ENCODE data around the gene LRMDA.

Gene LRMDA

GRCh38 chr10:75433216-75433615, 1.8 kb downstream of the LRMDA start:
- no peaks in the 10 kb centered on the region for H3K9me3 ChIP-seq (ENCODE audit: insufficient read depth, low read depth, low read length)
- no peaks in the 10 kb centered on the region for H3K27me3 ChIP-seq (ENCODE audit: insufficient read depth, low read length, poor library complexity, severe bottlenecking)
- H2AFZ ChIP-seq (ENCODE audit: low read length) = no peak overlapping the region
- no peaks in the 10 kb centered on the region for H3K9me2 ChIP-seq (replicated peaks; ENCODE audit: low read depth, low read length)
- no peaks in the 10 kb centered on the region for H3F3A ChIP-seq (ENCODE audit: low read depth)
- no peak overlapping the region for H3K4me2 ChIP-seq (ENCODE audit: low read depth, low read length, poor library complexity, severe bottlenecking)
- no peak overlapping the region for H3K9ac ChIP-seq (ENCODE audit: low read depth, low read length, poor library complexity, severe bottlenecking)
- no peak overlapping the region for H3K4me3 ChIP-seq (ENCODE audit: low read length, poor library complexity, severe bottlenecking)
- TF ChIP-seq CTCF (conservative IDR thresholded peaks at IDR 0.05; ENCODE audit: low read length) = no peak
- no peak for TF ChIP-seq EZH2phosphoT487 (IDR thresholded peaks at IDR 0.05; ENCODE audit: borderline replicate concordance)
- no peaks in the 10 kb centered on the region for H3K36me3 ChIP-seq (ENCODE audit: insufficient read depth, low read length)
- no peaks in the 10 kb centered on the region for H3K79me2 ChIP-seq (ENCODE audit: insufficient read depth, low read length)
- H3K4me1 ChIP-seq (ENCODE audit: insufficient read depth, low read length, poor library complexity, severe bottlenecking) = no peaks in the 10 kb centered on the region
- H4K20me1 ChIP-seq (ENCODE audit: insufficient read depth, low read length, poor library complexity, severe bottlenecking) = no peaks in the 10 kb centered on the region

DNA sequence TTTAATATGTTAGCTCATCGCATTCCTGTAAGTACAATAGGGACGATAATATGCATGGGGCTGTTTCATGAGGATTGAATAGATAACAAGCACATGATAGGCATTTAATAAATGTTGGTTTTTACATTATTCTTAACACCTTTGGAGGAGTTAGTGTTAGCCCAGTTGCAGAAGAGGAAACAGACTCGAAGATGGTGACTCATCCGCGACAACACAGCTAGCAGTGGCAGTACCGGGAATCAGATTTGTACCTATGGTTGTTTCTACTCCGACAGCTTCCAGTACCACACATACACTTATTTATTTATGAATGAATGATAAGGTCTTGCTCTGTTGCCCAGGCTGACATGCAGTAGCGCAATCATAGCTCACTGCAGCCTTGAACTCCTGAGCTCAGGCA, 2.9 kb downstream of the LRMDA start:
- Histone ChIP-seq H3K36me3 (ENCODE audit: insufficient read depth, low read length) (no peaks in the 10 kb centered on the region), H3K9me3 (ENCODE audit: insufficient read depth, low read depth, low read length) (no peaks in the 10 kb centered on the region), H3K4me1 (ENCODE audit: insufficient read depth, low read length, poor library complexity, severe bottlenecking) (no peaks in the 10 kb centered on the region), H3K9ac (ENCODE audit: low read depth, low read length, poor library complexity, severe bottlenecking) (no peak overlapping the region), H3K79me2 (ENCODE audit: insufficient read depth, low read length) (no peaks in the 10 kb centered on the region), H2AFZ (ENCODE audit: low read length) (no peak overlapping the region), H3K9me2 (replicated peaks; ENCODE audit: low read depth, low read length) (no peaks in the 10 kb centered on the region), H3K4me2 (ENCODE audit: low read depth, low read length, poor library complexity, severe bottlenecking) (no peak overlapping the region), H3K4me3 (ENCODE audit: low read length, poor library complexity, severe bottlenecking) (no peak overlapping the region), H4K20me1 (ENCODE audit: insufficient read depth, low read length, poor library complexity, severe bottlenecking) (no peaks in the 10 kb centered on the region), H3K27me3 (ENCODE audit: insufficient read depth, low read length, poor library complexity, severe bottlenecking) (no peaks in the 10 kb centered on the region), H3F3A (ENCODE audit: low read depth) (no peaks in the 10 kb centered on the region)
- no peak for TF ChIP-seq CTCF (conservative IDR thresholded peaks at IDR 0.05; ENCODE audit: low read length)
- TF ChIP-seq EZH2phosphoT487 (IDR thresholded peaks at IDR 0.05; ENCODE audit: borderline replicate concordance) = no peak

GRCh38 chr10:75435291-75435690, 3.9 kb downstream of the LRMDA start:
- Histone ChIP-seq H2AFZ (ENCODE audit: low read length) (no peak overlapping the region), H3K4me3 (ENCODE audit: low read length, poor library complexity, severe bottlenecking) (no peak overlapping the region), H3K9me2 (replicated peaks; ENCODE audit: low read depth, low read length) (no peaks in the 10 kb centered on the region), H3K27me3 (ENCODE audit: insufficient read depth, low read length, poor library complexity, severe bottlenecking) (no peaks in the 10 kb centered on the region), H3F3A (ENCODE audit: low read depth) (no peaks in the 10 kb centered on the region), H3K9ac (ENCODE audit: low read depth, low read length, poor library complexity, severe bottlenecking) (no peak overlapping the region), H3K4me2 (ENCODE audit: low read depth, low read length, poor library complexity, severe bottlenecking) (no peak overlapping the region), H3K79me2 (ENCODE audit: insufficient read depth, low read length) (no peaks in the 10 kb centered on the region), H3K4me1 (ENCODE audit: insufficient read depth, low read length, poor library complexity, severe bottlenecking) (no peaks in the 10 kb centered on the region), H3K36me3 (ENCODE audit: insufficient read depth, low read length) (no peaks in the 10 kb centered on the region), H4K20me1 (ENCODE audit: insufficient read depth, low read length, poor library complexity, severe bottlenecking) (no peaks in the 10 kb centered on the region), H3K9me3 (ENCODE audit: insufficient read depth, low read depth, low read length) (no peaks in the 10 kb centered on the region)
- TF ChIP-seq CTCF (conservative IDR thresholded peaks at IDR 0.05; ENCODE audit: low read length) = no peak
- TF ChIP-seq EZH2phosphoT487 (IDR thresholded peaks at IDR 0.05; ENCODE audit: borderline replicate concordance) = no peak

Data from Loucy (cell line).